Skin epidermis (tissue), 12 donors: ENCODE measurements around the gene SLC28A1.
A peak's percentile ranks its signal among the peaks of the same experiment; 100 is the strongest.

Source experiments
- H3K27ac ChIP-seq, 21 experiments: fragments of 200-600 bp; sonication (generic) in 11 of 21; one replicate each; pipeline ENCODE4 v1.5.0; 2020; ENCODE audit warnings: mild to moderate bottlenecking in 3 of 21, inconsistent platforms in 2 of 21, moderate library complexity in 2 of 21
- H3K4me3 ChIP-seq, 7 experiments: fragments of 200-600 bp; sonication (generic) in 2 of 7; one replicate each; pipeline ENCODE4 v1.5.0; 2020; ENCODE audit warnings: inconsistent platforms in 2 of 7, mild to moderate bottlenecking in 2 of 7, moderate library complexity in 1 of 7

Gene SLC28A1

DNA sequence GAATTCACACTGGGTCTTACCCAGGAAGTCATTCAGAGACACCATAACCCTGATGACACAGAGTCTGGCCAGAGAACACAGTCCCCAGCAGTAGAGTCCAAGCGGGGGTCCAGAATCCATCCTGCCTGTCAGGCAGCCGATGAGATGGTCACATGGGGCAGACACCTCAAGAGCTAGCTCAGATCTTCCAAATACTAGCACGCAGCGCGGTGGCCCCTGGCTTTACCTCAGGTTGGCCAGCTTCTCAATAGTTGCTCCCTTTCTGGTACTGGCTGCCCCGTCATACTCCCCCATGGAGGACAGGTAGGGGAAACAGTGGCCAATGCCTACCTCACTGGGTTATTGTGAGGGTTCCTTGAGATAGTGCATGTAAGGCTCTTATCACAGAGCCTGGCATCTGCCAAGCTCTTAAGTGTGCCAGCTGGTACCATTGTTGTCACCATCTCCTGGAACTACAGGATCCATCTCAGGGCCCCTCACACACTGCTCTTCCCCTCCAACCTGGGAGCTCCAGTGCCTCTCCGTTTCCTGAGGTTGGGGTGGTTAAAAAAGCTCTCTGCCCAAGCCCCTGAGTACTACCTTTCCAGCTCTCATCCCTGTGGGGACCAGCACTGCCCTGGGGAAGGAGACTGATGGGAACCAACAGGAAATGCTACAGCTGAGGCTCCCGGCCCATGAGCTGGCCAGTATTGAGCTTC lies 3.5 kb upstream of the SLC28A1 start:
- Histone ChIP-seq H3K27ac (no peak overlapping the region), H3K4me3 (no peak overlapping the region)

DNA sequence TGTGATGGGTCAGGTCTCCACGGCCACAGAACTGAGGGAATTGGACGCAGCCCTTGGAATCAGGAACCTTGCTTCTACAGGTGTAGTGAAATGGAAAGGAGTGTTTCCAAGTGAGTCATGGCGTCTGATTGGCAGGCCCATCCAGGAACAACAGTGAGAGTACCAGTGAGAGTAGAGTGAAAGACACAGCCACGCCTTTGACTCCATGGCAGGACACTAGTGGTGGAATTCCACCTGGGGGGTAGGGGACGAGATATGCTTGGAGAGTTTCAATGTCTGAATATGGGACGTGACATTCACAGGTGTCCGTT lies 3.0 kb upstream of the SLC28A1 start:
- Histone ChIP-seq H3K4me3 (no peak overlapping the region), H3K27ac (no peak overlapping the region)

DNA sequence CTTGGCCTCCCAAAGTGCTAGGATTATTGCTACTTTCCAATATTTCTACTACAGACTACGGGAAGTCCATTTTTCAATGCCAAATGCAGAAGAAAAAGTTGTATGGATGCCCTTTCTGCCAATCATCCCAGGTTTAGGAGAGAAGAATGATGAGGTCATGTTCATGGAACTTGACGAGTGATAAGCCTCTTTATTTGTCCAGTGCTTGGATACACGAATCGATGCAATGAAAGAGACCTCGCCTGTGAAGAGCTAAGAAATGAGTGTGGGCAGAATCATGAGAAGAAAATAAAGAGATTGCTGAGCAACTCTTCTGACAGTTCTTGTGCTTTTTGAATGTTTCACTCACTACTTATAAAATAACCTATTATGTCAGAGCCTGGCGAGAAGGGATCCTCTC lies 996 bp upstream of the SLC28A1 start:
- Histone ChIP-seq H3K4me3 (no peak overlapping the region), H3K27ac (no peak overlapping the region)

DNA sequence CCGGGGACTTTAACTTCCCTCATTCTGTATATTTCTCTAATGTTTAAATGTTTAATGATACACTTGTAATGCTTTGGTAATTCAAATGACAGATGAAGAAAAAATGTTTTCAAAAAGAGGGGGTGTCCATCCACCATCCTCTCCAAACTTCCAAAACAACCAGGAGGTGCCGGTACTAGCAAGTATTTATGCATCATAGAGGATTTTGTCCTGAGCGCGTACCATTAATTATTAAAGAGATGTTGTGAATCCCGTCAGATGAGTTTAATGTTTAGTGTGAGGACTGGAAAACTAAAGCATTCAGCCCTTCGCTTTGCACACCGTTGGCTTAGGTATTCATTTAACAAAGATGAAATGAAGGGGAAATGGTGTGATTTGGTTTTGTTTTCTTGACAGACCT lies 1.3 kb downstream of the SLC28A1 start:
- H3K4me3 ChIP-seq = no peak overlapping the region
- no peak overlapping the region for H3K27ac ChIP-seq

DNA sequence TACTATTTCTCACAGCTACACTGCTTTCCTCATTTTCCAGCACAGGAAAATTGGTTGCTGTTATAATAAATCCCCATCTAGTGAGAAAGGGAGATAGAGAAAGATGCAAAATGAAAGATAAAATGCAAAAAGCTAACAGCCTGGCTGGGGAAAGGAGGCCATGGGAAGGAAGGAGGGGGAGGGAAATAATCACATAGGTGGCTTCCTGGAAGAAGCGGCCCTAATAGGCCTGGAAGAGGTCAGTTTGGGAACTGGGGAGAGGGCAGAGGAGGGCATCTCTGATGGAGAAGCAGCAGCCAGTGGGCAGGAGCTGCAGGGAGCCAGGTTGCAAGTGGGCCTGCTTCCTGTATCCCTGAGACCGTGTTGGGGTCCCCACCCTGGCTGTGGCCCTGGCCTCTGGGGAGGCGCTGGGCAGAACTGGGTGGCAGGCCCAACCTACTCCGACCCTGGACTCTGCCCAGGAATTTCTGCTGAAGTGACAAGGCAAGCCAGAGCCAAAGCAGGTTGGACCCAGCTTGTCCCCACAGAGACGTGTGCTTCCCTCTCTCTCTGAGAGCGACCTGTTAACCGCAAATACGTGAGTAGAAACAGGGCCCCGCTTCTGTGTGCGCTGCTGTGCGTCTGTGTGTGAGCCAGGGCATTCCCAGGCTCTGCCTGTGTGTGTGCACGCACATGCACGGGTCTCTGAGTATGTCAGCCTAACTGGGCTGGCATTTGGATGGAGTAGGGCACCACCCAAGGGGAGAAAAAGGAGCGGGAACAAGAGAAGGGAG lies 1.9 kb downstream of the SLC28A1 start:
- H3K27ac ChIP-seq = no peak overlapping the region

DNA sequence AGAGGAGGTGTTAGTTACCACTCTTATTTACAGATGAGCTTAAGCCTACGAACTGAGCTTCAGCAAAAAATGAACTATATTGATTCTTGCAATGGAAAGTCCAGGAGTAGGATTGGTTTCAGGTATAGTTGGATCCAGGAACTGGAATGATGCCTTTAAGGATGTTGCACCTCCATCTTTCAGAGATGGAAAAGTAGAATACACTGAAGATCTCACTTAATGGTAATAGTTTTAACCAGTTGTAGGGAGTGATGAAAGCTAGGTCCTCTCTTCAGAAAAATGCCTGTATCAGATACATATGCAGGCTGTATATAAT lies 2.5 kb downstream of the SLC28A1 start:
- H3K27ac ChIP-seq = no peak overlapping the region
- H3K4me3 ChIP-seq = no peak overlapping the region

More for the DNA sequence above, 1.9 kb downstream of the SLC28A1 start:
- H3K4me3 ChIP-seq = no peak overlapping the region

DNA sequence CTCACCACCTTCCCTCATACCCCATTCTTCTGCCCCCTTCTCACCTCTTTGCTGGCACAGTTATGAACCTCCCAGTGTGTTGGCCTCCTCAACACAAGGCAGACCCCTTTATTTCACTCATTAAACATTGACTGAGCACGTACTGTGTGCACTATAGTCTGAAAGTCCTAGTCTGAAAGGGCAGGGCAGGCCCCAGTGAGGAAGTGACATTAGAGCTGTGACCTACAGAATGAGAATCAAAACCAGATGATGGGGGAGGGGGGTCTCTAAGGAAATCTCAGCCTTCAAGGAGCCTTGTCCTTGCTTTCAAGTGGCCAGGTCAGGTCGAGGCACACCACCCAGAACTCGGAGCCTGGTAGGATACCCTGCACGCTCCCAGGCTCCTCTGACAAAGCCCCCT lies 3.5 kb downstream of the SLC28A1 start:
- H3K4me3 ChIP-seq = no peak overlapping the region
- H3K27ac ChIP-seq = no peak overlapping the region

DNA sequence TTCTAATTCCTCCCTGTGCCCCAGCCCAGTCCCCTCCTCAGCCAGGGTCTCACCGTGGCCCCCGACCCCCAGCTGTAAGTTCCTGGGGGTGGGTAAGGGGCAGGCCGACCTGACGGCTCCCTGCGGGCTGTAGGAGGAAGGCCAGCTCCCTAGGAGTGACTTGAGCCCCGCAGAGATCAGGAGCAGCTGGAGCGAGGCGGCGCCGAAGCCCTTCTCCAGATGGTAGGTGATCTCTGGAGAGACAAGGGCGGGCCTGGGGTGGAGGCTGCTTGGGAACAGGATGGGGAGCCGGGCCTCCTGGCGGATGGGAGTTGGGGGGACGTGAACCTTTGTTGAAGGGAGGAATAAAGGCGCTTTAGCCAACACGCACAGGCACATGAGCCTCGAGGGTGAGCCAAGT lies 4.2 kb downstream of the SLC28A1 start:
- no peak overlapping the region for H3K4me3 ChIP-seq
- H3K27ac ChIP-seq = no peak overlapping the region

DNA sequence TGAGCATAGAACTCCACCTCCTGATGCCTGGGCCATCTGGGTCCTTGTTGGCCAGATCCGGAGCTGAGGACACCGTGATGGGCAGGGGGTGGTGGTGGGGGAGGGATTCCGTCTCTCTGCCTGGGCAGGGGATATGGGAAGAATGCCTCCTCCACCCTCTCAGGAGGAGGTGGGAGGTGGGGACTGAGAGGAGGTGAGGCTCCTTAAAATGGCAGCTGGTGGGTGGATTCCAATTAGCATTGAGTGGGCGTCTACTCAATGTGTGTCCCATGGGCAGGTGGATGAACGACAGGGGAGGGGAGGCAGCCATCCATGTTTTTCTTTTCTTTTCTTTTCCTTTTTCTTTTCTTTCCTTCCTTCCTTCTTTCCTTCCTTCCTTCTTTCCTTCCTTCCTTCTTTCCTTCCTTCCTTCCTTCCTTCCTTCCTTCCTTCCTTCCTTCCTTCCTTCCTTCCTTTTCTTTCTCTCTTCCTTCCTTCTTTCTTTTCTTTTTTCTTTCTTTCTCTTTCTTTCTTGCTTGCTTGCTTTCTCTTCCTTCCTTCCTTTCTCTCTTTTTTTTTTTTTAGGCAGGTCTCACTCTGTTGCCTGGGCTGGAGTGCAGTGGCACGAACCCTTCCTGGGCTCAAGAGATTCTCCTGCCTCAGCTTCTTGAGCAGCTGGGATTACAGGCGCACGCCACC lies 5.0 kb downstream of the SLC28A1 start:
- Histone ChIP-seq H3K27ac (no peak overlapping the region), H3K4me3 (no peak overlapping the region)

DNA sequence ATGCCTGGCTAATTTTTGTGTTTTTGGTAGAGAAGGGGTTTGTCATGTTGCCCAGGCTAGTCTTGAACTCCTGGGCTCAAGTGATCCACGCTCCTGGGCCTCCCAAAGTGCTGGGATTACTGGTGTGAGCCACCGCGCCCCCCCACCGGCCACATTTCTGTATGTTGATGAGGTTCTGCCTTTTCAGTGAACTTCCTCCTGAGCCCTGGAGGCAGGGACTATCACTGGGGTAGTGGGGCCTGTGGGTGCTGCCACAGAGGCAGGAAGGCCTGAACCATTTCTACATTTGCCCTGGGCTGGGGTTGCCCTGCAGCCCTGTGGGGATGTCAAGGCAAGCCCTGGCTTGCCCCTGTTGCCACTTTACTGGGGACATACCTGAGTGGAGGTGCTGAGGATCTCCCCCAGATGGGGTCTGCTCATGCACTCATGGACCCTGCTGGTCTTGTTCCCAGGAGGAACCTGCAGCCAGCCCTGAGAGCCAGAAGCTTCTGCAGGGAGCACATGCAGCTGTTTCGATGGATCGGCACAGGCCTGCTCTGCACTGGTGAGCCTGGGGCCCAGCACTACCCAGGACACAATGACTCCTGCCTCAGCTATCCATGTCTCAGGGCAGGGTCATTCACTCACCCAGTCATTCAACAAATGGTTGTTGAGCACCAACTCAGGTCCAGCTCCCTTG lies 5.7 kb downstream of the SLC28A1 start:
- no peak overlapping the region for H3K4me3 ChIP-seq
- H3K27ac ChIP-seq = no peak overlapping the region

DNA sequence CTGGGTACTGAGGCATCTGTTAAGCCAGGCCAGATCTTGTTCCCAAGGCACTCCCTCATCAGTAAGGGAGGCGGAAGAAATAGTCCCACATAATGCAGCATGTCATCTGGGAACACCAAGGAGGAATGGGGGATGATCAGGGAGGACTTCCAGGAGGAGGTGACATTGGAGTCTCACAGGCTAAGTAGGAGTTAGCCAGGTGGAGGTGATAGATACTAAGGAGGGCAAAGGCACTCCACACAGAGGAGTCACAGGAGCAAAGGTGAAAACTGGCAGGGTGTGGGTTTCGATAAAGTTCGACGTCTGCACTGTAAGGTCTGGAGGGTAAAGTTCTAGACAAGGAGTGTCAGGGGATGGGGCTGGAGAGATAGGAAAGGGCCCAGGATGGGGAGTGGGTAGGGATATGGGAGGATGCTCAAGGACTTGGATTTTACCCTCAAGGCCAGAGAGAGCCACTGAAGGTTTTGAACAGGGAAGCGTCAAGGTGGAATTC lies 6.3 kb downstream of the SLC28A1 start:
- no peak overlapping the region for H3K27ac ChIP-seq
- H3K4me3 ChIP-seq = no peak overlapping the region

DNA sequence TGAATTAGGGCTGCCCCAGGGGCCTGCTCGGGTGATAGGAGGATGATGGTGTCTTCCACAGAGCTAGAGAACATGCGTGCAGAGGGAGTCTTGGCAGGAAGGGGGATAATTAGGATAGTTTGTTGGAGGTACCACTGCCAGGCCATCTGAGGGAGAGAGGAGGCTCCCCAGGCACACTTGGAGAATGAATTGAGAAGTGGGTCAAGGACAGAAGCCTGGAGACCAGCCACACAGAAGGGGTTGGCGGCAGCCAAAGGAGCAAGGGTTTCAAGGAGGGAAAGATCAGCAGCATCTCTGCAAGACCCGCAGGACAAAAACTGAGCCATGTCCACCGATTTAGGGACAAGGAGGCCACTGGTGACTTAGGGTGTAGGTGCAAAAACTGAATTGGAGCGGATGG lies 6.9 kb downstream of the SLC28A1 start:
- Histone ChIP-seq H3K27ac (no peak overlapping the region), H3K4me3 (no peak overlapping the region)

DNA sequence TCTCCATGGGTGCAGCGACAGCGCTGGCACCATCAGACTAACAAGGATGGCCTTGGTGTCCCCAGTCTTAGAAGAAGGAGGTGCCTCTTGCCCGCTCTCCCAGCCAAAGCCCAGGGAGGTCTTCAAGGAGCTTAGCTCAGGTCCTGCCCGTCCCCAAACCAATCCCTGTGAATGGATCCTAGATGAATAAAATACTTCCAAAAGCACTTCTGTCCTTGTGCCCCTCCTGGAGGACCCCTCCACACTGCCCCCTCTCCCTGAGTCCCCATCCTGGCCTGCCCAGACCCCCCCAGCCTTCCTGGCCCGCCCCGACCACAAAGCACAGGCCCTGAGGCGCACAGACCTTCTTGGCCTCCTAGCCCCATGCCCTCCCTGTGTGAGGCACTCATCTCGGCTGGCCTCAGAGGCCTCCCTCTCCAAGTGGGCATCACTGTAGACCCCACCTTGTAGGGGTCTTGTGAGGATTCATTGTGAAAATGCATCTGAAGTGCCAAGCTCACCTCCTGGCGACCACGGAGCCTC lies 8.4 kb downstream of the SLC28A1 start:
- no peak overlapping the region for H3K27ac ChIP-seq
- no peak overlapping the region for H3K4me3 ChIP-seq

DNA sequence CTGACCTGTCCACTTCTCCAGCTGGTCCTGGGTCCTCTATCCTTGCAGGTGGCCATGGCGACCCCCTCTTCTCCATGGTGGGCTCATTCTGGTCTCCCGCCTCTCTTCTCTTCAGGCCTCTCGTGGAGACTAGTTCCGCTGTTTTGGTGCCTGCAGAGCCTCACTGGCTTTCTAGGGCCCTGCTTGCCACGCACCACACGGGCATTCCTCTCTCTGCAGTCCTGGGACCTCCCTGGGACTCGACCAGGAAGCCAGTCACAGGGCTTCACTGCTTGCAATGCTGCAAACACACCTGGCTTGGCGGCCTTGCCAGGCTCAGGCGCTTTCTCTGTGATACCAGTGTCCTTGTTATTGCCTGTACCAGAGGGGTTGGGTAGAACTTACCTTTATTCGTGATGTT lies 9.1 kb downstream of the SLC28A1 start:
- Histone ChIP-seq H3K27ac (no peak overlapping the region), H3K4me3 (no peak overlapping the region)

DNA sequence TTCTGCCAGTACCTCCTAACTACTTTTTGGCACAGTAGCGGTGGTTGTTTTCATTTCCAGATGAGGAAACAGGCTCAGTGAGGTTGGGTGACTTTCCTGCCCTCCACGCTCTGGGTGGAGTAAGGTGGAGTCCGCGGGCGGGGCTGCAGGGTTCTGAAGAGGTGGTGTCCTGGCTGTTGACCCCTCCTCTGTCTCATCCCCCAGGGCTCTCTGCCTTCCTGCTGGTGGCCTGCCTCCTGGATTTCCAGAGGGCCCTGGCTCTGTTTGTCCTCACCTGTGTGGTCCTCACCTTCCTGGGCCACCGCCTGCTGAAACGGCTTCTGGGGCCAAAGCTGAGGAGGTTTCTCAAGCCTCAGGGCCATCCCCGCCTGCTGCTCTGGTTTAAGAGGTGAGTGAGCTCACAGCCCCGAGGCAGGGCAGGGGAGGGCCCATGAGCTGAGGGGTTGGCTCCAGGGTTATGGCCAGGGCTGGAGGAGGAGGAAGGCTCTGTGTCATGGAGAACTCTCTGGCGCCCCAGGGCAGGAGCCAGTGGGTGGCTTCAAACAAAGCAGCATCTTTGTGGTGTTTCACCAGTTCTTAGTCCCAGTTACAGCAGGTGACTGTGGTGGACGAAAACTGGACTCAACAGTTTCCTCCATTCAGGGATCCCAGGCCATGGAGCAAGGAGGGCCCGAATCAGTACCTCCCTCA lies 10.4 kb downstream of the SLC28A1 start:
- no peak overlapping the region for H3K27ac ChIP-seq
- no peak overlapping the region for H3K4me3 ChIP-seq

DNA sequence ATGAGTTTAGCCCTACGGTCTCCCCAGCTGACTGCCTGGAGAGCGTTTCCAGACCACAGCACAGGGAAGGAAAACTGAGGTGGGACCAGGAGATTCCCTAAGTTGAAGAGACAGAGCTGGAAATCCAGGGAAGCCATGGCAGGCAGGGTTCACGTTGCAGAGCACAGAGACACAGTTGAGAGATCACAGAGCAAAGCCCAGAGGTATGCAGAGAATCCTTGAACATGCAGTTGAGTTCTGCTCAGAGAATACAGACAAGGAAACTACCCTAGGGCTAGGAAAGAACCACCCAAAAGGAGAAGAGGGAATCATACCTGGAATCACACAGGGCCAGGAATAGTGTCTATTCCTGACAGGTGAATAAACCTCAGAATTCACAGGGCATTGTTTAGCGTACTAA lies 14.3 kb downstream of the SLC28A1 start:
- H3K4me3 ChIP-seq = no peak overlapping the region
- no peak overlapping the region for H3K27ac ChIP-seq

DNA sequence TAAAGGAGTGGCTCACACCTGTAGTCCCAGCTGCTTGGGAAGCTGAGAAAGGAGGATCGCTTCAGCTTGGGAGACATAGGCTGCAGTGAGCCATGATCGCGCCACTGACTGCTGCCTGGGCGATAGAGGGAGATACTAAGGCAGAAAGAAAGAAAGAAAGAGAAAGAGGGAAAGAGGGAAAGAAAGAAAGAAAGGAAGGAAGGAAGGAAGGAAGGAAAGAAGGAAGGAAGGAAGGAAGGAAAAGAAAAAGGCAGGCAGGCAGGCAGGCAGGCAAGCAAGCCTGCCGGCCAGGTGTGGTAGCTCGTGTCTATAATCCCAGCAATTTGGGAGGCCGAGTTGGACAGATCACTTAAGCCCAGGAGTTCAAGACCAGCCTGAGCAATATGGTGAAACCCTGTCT lies 15.3 kb downstream of the SLC28A1 start:
- Histone ChIP-seq H3K4me3 (no peak overlapping the region), H3K27ac (no peak overlapping the region)

DNA sequence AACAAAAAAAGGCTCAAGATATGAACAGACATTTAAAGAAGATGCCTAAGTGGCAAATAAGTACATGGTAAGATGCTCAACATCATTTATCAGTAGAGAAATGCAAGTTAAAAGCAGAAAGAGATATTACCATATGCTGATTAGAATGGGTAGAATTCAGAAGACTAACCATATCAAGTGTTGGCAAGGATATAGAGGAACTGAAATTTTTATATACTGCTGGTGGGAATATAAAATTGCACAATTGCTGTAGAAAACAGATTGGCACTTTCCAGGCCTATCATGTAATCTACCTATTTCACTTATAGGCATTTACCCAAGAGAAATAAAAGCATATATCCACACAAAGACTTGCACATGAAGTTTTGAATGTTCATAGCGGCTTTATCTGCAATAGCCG lies 17.1 kb downstream of the SLC28A1 start:
- Histone ChIP-seq H3K27ac (no peak overlapping the region), H3K4me3 (no peak overlapping the region)

DNA sequence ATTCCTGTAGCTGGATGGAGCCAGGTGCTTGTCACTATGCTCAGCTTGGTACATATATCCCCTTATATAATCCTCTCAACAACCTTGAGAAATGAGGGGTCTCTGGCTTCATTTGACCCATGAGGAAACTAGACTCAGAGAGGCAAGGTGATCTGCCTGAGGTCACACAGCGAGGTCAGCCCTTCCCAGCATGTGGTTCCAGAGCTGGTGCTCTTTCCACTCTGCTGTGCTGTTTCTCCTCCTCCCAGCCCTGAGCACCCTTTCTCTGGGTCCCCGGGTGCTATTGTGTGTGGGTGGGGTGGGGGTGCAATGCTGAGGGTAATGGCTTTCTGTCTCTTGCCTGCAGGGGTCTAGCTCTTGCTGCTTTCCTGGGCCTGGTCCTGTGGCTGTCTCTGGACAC lies 19.3 kb downstream of the SLC28A1 start:
- peak overlapping the region in 1 of 21 experiments; percentile 30 for H3K27ac ChIP-seq
- H3K4me3 ChIP-seq = no peak overlapping the region

DNA sequence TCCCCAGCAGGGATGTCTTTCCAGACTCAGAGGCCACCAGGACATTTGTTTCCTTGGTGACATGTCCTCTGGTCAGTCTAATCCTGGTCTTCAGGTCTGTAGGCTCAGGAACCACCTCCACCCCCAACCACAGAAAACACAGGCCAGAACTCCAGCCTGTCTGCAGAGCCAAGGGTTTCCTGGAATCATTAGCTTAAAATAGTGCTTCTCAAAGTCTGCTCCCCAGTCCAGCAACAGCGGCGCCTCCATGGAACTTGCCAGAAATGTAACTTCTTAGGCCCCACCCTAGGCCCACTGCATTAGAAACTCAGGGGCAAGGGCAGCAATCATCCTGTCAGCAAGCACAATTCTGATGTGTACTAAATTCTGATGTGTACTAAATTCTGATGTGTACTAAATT lies 20.0 kb downstream of the SLC28A1 start:
- H3K27ac ChIP-seq = peak overlapping the region in 1 of 21 experiments; percentile 30
- H3K4me3 ChIP-seq = no peak overlapping the region
